Dendritic cell treated with granulocyte-macrophage colony-stimulating factor and Interleukin-4, amounts not matched to agents 40 ng/mL and 50 ng/mL, for 4 days (primary cell): Measurements from ENCODE around the gene PPP1R12B.
A peak's percentile ranks its signal among the peaks of the same experiment; 100 is the strongest.
"Not testable (repeated sequence)": the region's sequence is repeated elsewhere in the genome, so short reads cannot be mapped to it uniquely, and the experiment has no call there.

Experiments
- H3K27ac Mint-ChIP-seq: one replicate; pipeline ENCODE4 v1.8.0; 2022; ENCODE audit warnings: mild to moderate bottlenecking, mixed read lengths
- H3K27me3 Mint-ChIP-seq: one replicate; pipeline ENCODE4 v1.8.0; 2022; ENCODE audit warnings: mild to moderate bottlenecking, mixed read lengths
- H3K36me3 Mint-ChIP-seq: one replicate; pipeline ENCODE4 v1.8.0; 2022; ENCODE audit warnings: low read depth, mixed read lengths
- H3K4me1 Mint-ChIP-seq: one replicate; pipeline ENCODE4 v1.8.0; 2022; ENCODE audit warnings: low read depth, mixed read lengths
- H3K4me3 Mint-ChIP-seq: one replicate; pipeline ENCODE4 v1.8.0; 2022; ENCODE audit warnings: mild to moderate bottlenecking, moderate library complexity, mixed read lengths
- H3K9me3 Mint-ChIP-seq: one replicate; pipeline ENCODE4 v1.8.0; 2022; ENCODE audit warnings: mixed read lengths
- intact Hi-C: fragments of 100-400 bp; cut with micrococcal nuclease; formaldehyde crosslinking; loops from one replicate; pipeline ENCODE4 v1.15.0; 2022

The PPP1R12B gene

GRCh38 chr1:202540014-202540413, 191.5 kb downstream of the PPP1R12B start:
- peak overlapping the region; percentile 68 for H3K27ac Mint-ChIP-seq
- no peaks in the 10 kb centered on the region for H3K9me3 Mint-ChIP-seq
- no peaks in the 10 kb centered on the region for H3K36me3 Mint-ChIP-seq
- H3K4me3 Mint-ChIP-seq = no peak overlapping the region
- H3K27me3 Mint-ChIP-seq = peaks cover 21% of the 10 kb centered on the region
- peaks cover 36% of the 10 kb centered on the region for H3K4me1 Mint-ChIP-seq
- intact Hi-C loops = no loop called here

- no peak overlapping the region for H3K27ac Mint-ChIP-seq
- H3K9me3 Mint-ChIP-seq = no peaks in the 10 kb centered on the region
- intact Hi-C loops = no loop called here
- H3K36me3 Mint-ChIP-seq = no peaks in the 10 kb centered on the region
- H3K4me3 Mint-ChIP-seq = no peak overlapping the region
- peaks cover 36% of the 10 kb centered on the region for H3K4me1 Mint-ChIP-seq
- peaks cover 23% of the 10 kb centered on the region for H3K27me3 Mint-ChIP-seq
These were observed 191.9 kb downstream of the PPP1R12B start for GRCh38 chr1:202540448-202540847.

GRCh38 chr1:202540858-202541257, 192.4 kb downstream of the PPP1R12B start:
- H3K4me3 Mint-ChIP-seq, H3K27ac Mint-ChIP-seq, H3K9me3 Mint-ChIP-seq, intact Hi-C loops, H3K36me3 Mint-ChIP-seq: not testable (repeated sequence)
- H3K27me3 Mint-ChIP-seq = peaks cover 25% of the 10 kb centered on the region
- peaks cover 38% of the 10 kb centered on the region for H3K4me1 Mint-ChIP-seq

GRCh38 chr1:202542415-202542814, 193.9 kb downstream of the PPP1R12B start:
- H3K4me3 Mint-ChIP-seq, intact Hi-C loops, H3K9me3 Mint-ChIP-seq, H3K36me3 Mint-ChIP-seq, H3K27ac Mint-ChIP-seq: not testable (repeated sequence)
- H3K27me3 Mint-ChIP-seq = peaks cover 35% of the 10 kb centered on the region
- peaks cover 51% of the 10 kb centered on the region for H3K4me1 Mint-ChIP-seq

- H3K4me3 Mint-ChIP-seq, H3K36me3 Mint-ChIP-seq, H3K27ac Mint-ChIP-seq, H3K9me3 Mint-ChIP-seq, intact Hi-C loops: not testable (repeated sequence)
- H3K4me1 Mint-ChIP-seq = peaks cover 45% of the 10 kb centered on the region
- peaks cover 32% of the 10 kb centered on the region for H3K27me3 Mint-ChIP-seq
These were observed 195.0 kb downstream of the PPP1R12B start for GRCh38 chr1:202543537-202543936.

GRCh38 chr1:202544766-202545449, 196.4 kb downstream of the PPP1R12B start:
- H3K36me3 Mint-ChIP-seq, H3K4me3 Mint-ChIP-seq, H3K9me3 Mint-ChIP-seq, H3K27ac Mint-ChIP-seq, intact Hi-C loops: not testable (repeated sequence)
- H3K27me3 Mint-ChIP-seq = peaks cover 37% of the 10 kb centered on the region
- peaks cover 38% of the 10 kb centered on the region for H3K4me1 Mint-ChIP-seq

- intact Hi-C loops, H3K9me3 Mint-ChIP-seq, H3K27ac Mint-ChIP-seq, H3K4me3 Mint-ChIP-seq, H3K36me3 Mint-ChIP-seq: not testable (repeated sequence)
- Mint-ChIP-seq H3K4me1 (peaks cover 33% of the 10 kb centered on the region), H3K27me3 (peaks cover 37% of the 10 kb centered on the region)
These were observed 197.3 kb downstream of the PPP1R12B start for GRCh38 chr1:202545647-202546303.

GRCh38 chr1:202546377-202546776, 197.9 kb downstream of the PPP1R12B start:
- H3K27ac Mint-ChIP-seq, H3K36me3 Mint-ChIP-seq, H3K9me3 Mint-ChIP-seq, intact Hi-C loops, H3K4me3 Mint-ChIP-seq: not testable (repeated sequence)
- Mint-ChIP-seq H3K27me3 (peaks cover 37% of the 10 kb centered on the region), H3K4me1 (peaks cover 31% of the 10 kb centered on the region)

- H3K9me3 Mint-ChIP-seq, H3K27ac Mint-ChIP-seq, H3K36me3 Mint-ChIP-seq, intact Hi-C loops, H3K4me3 Mint-ChIP-seq: not testable (repeated sequence)
- Mint-ChIP-seq H3K27me3 (peaks cover 36% of the 10 kb centered on the region), H3K4me1 (peaks cover 31% of the 10 kb centered on the region)
These were observed 198.3 kb downstream of the PPP1R12B start for GRCh38 chr1:202546796-202547195.

- intact Hi-C loops = no loop called here
- H3K36me3 Mint-ChIP-seq = no peaks in the 10 kb centered on the region
- no peak overlapping the region for H3K4me3 Mint-ChIP-seq
- peaks cover 34% of the 10 kb centered on the region for H3K27me3 Mint-ChIP-seq
- peaks cover 28% of the 10 kb centered on the region for H3K4me1 Mint-ChIP-seq
- no peak overlapping the region for H3K27ac Mint-ChIP-seq
- no peaks in the 10 kb centered on the region for H3K9me3 Mint-ChIP-seq
These were observed 198.7 kb downstream of the PPP1R12B start for GRCh38 chr1:202547215-202547614.

- H3K4me3 Mint-ChIP-seq, intact Hi-C loops, H3K36me3 Mint-ChIP-seq, H3K27ac Mint-ChIP-seq, H3K9me3 Mint-ChIP-seq: not testable (repeated sequence)
- H3K27me3 Mint-ChIP-seq = peaks cover 29% of the 10 kb centered on the region
- H3K4me1 Mint-ChIP-seq = peaks cover 42% of the 10 kb centered on the region
These were observed 201.6 kb downstream of the PPP1R12B start for GRCh38 chr1:202550088-202550487.

GRCh38 chr1:202551683-202552082, 203.2 kb downstream of the PPP1R12B start:
- Mint-ChIP-seq H3K9me3 (no peaks in the 10 kb centered on the region), H3K36me3 (no peaks in the 10 kb centered on the region), H3K4me1 (peaks cover 32% of the 10 kb centered on the region), H3K4me3 (no peak overlapping the region), H3K27me3 (peaks cover 15% of the 10 kb centered on the region), H3K27ac (no peak overlapping the region)
- intact Hi-C loops = no loop called here

GRCh38 chr1:202552615-202553014, 204.1 kb downstream of the PPP1R12B start:
- H3K4me3 Mint-ChIP-seq, intact Hi-C loops, H3K27ac Mint-ChIP-seq, H3K36me3 Mint-ChIP-seq, H3K9me3 Mint-ChIP-seq: not testable (repeated sequence)
- Mint-ChIP-seq H3K27me3 (peaks cover 10% of the 10 kb centered on the region), H3K4me1 (peaks cover 27% of the 10 kb centered on the region)

- H3K4me3 Mint-ChIP-seq, intact Hi-C loops: not testable (repeated sequence)
- peak overlapping the region; percentile 71 for H3K27ac Mint-ChIP-seq
These were observed 204.6 kb downstream of the PPP1R12B start for GRCh38 chr1:202553078-202553477.

More at GRCh38 chr1:202553078-202553477, 204.6 kb downstream of the PPP1R12B start:
- H3K36me3 Mint-ChIP-seq, H3K9me3 Mint-ChIP-seq: not testable (repeated sequence)
- Mint-ChIP-seq H3K4me1 (peaks cover 27% of the 10 kb centered on the region), H3K27me3 (peaks cover 13% of the 10 kb centered on the region)
